GM06990 (cell line): ENCODE results near the gene COLGALT1.

Experiments
- DNase-seq: peaks from one replicate; pipeline ENCODE4 v3.0.0-alpha.2; 2011; ENCODE audit not compliant: insufficient read length; ENCODE audit errors: extremely low read depth
- H3K27me3 ChIP-seq: replicated peaks from 2 replicates; pipeline ENCODE4 v1.6.0; 2011; ENCODE audit warnings: low read length; ENCODE audit not compliant: control insufficient read depth, insufficient read depth
- H3K36me3 ChIP-seq: 2 replicates; pipeline ENCODE4 v1.5.1; 2011; ENCODE audit warnings: low read length; ENCODE audit not compliant: control insufficient read depth, insufficient read depth
- H3K4me3 ChIP-seq: replicated peaks from 2 replicates; pipeline ENCODE4 v1.5.1; 2011; ENCODE audit warnings: low read depth, mild to moderate bottlenecking, control low read depth, low read length
- CTCF ChIP-seq: IDR thresholded peaks from 2 replicates; pipeline ENCODE4 v1.5.1; 2011; ENCODE audit warnings: low read length, control low read depth, mild to moderate bottlenecking, inconsistent platforms; ENCODE audit not compliant: insufficient read depth, poor library complexity, severe bottlenecking

Gene COLGALT1

GRCh38 chr19:17620696-17621095 is 65.2 kb downstream of the COLGALT1 start:
- Histone ChIP-seq H3K27me3 (no peaks in the 10 kb centered on the region), H3K36me3 (no peaks in the 10 kb centered on the region), H3K4me3 (no peak overlapping the region)
- TF ChIP-seq CTCF = no peak
- no peak for DNase-seq

DNA sequence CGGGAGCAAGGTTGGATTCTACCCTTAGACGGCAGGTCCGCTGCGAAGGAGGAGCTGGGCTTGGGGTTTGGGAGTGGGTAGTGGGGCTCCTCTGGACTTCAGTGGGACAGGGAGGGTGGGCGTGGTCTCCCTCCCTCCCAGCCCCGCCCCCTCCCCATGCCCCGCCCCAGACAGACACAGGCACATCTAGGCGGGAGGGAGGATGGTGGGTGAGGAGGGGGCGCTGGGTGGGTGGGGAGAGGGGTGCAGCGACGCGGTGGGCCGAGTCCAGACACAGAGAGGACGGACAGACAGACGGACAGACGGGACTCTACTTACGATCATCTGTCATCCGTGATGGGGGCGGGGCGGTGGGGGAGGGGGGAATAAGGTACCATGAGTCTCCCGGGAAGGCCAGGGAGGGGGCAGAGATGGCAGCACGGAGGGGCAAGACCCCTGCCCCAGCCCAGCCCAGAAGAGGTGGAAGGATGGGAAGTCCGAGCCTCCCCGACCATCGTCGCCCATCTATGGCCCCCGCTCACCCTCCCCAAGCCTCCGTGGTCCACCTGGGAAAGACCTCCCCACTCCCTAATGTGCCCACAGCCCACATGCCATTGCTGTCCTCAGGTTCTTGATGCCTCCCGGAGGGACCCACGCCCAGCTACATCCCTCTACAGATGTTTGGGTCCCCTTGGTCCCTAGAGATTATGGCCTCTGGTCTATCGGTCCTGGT is 67.9 kb downstream of the COLGALT1 start:
- no peak for TF ChIP-seq CTCF
- no peak for DNase-seq
- H3K27me3 ChIP-seq = no peaks in the 10 kb centered on the region
- H3K36me3 ChIP-seq = no peaks in the 10 kb centered on the region
- H3K4me3 ChIP-seq = no peak overlapping the region

DNA sequence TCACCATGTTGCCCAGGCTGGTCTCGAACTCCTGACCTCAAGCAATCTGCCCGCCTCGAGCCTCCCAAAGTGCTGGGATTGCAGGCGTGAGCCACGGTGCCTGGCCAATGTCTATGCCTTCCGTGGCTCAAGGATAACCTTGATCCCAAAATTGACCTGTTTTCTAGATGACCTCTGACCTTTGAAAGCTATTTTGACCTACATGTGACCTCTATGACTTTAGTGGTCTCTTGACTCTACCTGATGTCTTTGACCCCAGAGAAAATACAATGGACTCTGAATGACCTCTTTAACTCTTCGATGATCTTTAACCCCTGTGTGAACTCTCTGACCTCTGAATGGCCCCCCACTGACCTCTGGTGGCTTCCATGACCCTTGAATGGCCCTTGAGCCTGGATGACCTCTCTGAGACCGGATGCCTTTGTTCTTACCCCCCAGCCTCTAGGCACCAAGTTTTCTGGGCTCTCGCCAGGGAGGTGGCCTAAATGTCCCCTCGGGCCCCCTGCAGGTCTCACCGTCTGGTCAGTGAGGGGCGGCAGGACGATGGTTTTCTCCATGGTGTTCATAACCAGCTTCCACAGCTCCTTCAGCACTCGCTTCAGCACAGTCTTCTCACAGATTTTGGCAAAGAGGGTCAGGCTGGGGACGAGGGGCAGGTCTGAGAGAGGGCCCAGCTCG is 69.0 kb downstream of the COLGALT1 start:
- TF ChIP-seq CTCF = no peak
- Histone ChIP-seq H3K4me3 (no peak overlapping the region), H3K36me3 (no peaks in the 10 kb centered on the region), H3K27me3 (no peaks in the 10 kb centered on the region)
- DNase-seq = no peak

GRCh38 chr19:17625043-17625442 is 69.6 kb downstream of the COLGALT1 start:
- Histone ChIP-seq H3K27me3 (no peaks in the 10 kb centered on the region), H3K4me3 (no peak overlapping the region), H3K36me3 (no peaks in the 10 kb centered on the region)
- DNase-seq = no peak
- TF ChIP-seq CTCF = no peak

GRCh38 chr19:17625980-17626379 is 70.5 kb downstream of the COLGALT1 start:
- DNase-seq = no peak
- Histone ChIP-seq H3K27me3 (no peaks in the 10 kb centered on the region), H3K36me3 (no peaks in the 10 kb centered on the region), H3K4me3 (no peak overlapping the region)
- no peak for TF ChIP-seq CTCF
